Neural crest cell (in vitro differentiated cells): ENCODE measurements around the gene CDH23. TPM values are rescaled to one million over a fixed set of nuclear protein-coding genes. Genes with fewer than 3 reads are reported as not detected.

Source experiments
- DNase-seq: peaks from one replicate; pipeline ENCODE4 v3.0.0; 2021; ENCODE audit warnings: low read depth, mixed read lengths, low spot score
- H3K27ac Mint-ChIP-seq: one replicate; pipeline ENCODE4 v1.8.0; 2021; ENCODE audit warnings: mild to moderate bottlenecking, mixed read lengths; ENCODE audit not compliant: unreplicated experiment
- H3K27me3 Mint-ChIP-seq: 2 replicates; pipeline ENCODE4 v1.8.0; 2021; ENCODE audit warnings: low read depth, mild to moderate bottlenecking, mixed read lengths
- H3K36me3 Mint-ChIP-seq: 2 replicates; pipeline ENCODE4 v1.8.0; 2021; ENCODE audit warnings: low read depth, mild to moderate bottlenecking, mixed read lengths
- H3K4me1 Mint-ChIP-seq: 2 replicates; pipeline ENCODE4 v1.8.0; 2021; ENCODE audit warnings: mixed read lengths
- H3K4me3 Mint-ChIP-seq: one replicate; pipeline ENCODE4 v1.8.0; 2021; ENCODE audit warnings: mild to moderate bottlenecking, mixed read lengths
- H3K9me3 Mint-ChIP-seq: 2 replicates; pipeline ENCODE4 v1.8.0; 2021; ENCODE audit warnings: mixed read lengths
- total RNA-seq: library from RNA; stranded (reverse); gene quantifications from 2 replicates; pipeline ENCODE4 v1.2.1, GENCODE V29; 2021
- TF ChIP-seq, protein P1 (sequence below): fragments of 200-600 bp; sonication (generic); conservative IDR thresholded peaks from 2 replicates; pipeline ENCODE4 v1.5.0; 2021; ENCODE audit warnings: antibody characterized with exemption, mild to moderate bottlenecking

Gene CDH23
- total RNA-seq, 1 donor from 2014 or later, result 2.6 TPM

DNA sequence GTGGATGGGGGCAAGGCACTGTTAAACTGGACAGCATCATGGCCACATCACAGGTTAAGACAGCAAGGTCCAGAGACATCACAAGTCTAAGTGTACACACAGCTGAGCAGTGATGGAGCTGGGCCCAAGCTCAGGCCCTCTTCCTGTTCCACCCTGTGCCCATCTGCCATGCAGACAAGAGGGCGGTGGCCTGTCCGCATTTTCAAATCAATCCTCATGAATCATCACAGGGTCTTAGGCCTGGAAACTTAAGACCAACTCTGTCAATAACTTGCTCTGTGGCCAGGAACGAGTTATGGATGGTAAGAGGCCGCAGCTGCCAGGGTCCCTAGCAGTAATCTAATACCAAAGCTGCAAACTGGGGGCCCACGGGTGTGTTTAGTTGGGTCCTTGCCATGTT lies 319.7 kb downstream of the CDH23 start:
- no peak for DNase-seq
- H3K9me3 Mint-ChIP-seq, result no peaks in the 10 kb centered on the region
- TF ChIP-seq, protein P1, sequence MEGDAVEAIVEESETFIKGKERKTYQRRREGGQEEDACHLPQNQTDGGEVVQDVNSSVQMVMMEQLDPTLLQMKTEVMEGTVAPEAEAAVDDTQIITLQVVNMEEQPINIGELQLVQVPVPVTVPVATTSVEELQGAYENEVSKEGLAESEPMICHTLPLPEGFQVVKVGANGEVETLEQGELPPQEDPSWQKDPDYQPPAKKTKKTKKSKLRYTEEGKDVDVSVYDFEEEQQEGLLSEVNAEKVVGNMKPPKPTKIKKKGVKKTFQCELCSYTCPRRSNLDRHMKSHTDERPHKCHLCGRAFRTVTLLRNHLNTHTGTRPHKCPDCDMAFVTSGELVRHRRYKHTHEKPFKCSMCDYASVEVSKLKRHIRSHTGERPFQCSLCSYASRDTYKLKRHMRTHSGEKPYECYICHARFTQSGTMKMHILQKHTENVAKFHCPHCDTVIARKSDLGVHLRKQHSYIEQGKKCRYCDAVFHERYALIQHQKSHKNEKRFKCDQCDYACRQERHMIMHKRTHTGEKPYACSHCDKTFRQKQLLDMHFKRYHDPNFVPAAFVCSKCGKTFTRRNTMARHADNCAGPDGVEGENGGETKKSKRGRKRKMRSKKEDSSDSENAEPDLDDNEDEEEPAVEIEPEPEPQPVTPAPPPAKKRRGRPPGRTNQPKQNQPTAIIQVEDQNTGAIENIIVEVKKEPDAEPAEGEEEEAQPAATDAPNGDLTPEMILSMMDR, result no peak
- no peak overlapping the region for H3K27ac Mint-ChIP-seq
- H3K27me3 Mint-ChIP-seq, result no peaks in the 10 kb centered on the region
- H3K36me3 Mint-ChIP-seq, result no peaks in the 10 kb centered on the region
- no peak overlapping the region for H3K4me3 Mint-ChIP-seq
- peaks cover 4% of the 10 kb centered on the region for H3K4me1 Mint-ChIP-seq

DNA sequence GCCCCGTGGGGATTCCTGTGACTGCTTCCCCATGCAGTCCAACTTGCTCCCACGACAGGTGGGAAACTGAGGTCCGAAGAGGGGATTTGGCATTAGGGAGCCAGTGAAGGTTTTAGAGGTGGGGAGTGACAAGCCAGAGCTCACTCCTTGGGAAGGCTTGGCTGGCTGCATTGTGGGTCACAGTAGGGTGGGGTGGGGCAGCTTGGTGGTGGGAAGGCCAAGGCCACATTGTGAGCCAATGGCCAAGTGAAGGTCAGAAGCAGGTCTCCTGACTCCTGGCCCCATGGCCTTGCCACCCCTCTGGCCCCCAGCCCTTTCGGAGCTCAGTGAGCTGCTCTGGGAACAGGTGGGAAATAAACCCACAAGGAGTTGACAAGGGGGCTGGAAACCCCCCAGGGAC lies 320.3 kb downstream of the CDH23 start:
- TF ChIP-seq, protein P1, result no peak
- DNase-seq, result no peak
- Mint-ChIP-seq H3K36me3 (no peaks in the 10 kb centered on the region), H3K9me3 (no peaks in the 10 kb centered on the region), H3K27me3 (peaks cover 3% of the 10 kb centered on the region), H3K4me1 (peaks cover 4% of the 10 kb centered on the region), H3K27ac (no peak overlapping the region), H3K4me3 (no peak overlapping the region)

DNA sequence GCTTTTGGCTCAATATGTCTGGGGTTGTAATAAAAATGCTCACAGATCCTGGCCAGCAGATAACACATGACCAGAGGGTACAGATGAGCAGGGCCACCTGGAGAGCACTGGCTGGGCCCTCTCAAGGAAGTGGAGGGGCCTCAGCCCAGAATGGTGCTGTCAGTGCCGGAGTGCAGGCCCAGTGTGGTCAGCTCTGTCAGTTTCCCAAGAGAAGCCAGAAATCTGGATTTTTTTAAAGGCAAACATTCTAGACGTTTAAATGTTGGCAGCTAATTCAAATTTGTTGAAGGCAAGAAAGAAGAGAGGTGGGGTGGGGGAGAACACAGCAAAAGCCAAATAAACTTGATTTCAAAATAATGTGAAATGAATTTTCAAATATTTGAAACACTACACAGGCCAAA lies 320.8 kb downstream of the CDH23 start:
- Mint-ChIP-seq H3K4me3 (no peak overlapping the region), H3K36me3 (no peaks in the 10 kb centered on the region), H3K4me1 (peaks cover 4% of the 10 kb centered on the region), H3K9me3 (no peaks in the 10 kb centered on the region), H3K27me3 (peaks cover 3% of the 10 kb centered on the region), H3K27ac (no peak overlapping the region)
- TF ChIP-seq, protein P1, result no peak
- no peak for DNase-seq

DNA sequence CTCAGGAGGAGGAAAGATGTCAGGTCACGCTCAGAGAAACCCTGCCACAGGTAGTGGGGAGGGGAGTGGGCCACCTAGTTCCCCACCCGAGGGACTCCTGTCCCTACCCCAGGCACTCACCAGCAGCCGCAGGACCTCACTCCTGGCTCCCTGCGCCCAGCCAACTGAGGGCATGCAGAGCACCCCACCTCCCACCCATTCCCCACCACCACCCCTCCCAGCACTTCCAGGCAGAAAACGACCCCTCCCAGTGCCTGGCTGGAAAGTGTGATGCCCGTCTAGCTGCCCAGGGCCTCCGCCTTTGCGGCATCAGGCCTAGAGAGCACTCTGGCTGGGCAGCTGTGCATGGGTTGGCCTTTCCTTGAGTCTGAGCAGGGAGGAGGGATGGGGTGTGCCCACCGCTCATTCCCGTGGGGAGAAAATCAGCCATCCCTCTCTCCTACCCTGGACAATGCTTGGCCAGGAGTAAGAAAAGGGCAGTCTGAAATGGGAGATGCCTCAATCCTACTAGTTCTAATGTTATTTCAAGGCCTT lies 321.5 kb downstream of the CDH23 start:
- TF ChIP-seq, protein P1, result no peak
- no peaks in the 10 kb centered on the region for H3K36me3 Mint-ChIP-seq

DNA sequence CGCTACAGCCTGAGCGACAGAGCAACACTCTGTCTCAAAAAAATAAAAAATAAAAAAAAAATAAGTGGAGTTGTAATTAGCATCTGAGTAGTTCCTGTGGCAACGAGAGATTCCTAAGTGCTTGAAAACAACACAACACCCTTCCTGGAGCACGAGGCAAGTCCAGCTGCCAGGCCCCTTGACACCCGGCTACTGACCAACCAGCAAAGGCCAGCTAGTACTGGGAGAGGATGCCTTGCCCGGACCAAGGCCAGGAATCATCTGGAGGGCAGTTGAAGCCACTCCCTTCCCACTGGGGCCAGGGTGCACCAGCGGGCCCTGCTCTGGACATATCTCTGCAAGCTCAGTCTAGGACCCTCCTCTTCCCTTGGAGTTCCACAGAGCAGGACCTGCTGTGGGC lies 322.3 kb downstream of the CDH23 start:
- DNase-seq, result no peak
- no peak overlapping the region for H3K4me3 Mint-ChIP-seq
- H3K36me3 Mint-ChIP-seq, result no peaks in the 10 kb centered on the region
- H3K4me1 Mint-ChIP-seq, result no peaks in the 10 kb centered on the region
- H3K27ac Mint-ChIP-seq, result no peak overlapping the region
- TF ChIP-seq, protein P1, result no peak
- no peaks in the 10 kb centered on the region for H3K9me3 Mint-ChIP-seq
- H3K27me3 Mint-ChIP-seq, result peaks cover 3% of the 10 kb centered on the region

More for the DNA sequence above, 321.5 kb downstream of the CDH23 start:
- Mint-ChIP-seq H3K9me3 (no peaks in the 10 kb centered on the region), H3K4me1 (peaks cover 4% of the 10 kb centered on the region), H3K4me3 (no peak overlapping the region), H3K27me3 (peaks cover 3% of the 10 kb centered on the region), H3K27ac (no peak overlapping the region)
- DNase-seq, result no peak
